Keratinocyte (primary cell): ENCODE results near the gene RELB. TPM values are rescaled to one million over a fixed set of nuclear protein-coding genes. Genes with fewer than 3 reads are reported as not detected.

Experiments
- DNase-seq: peaks from one replicate; pipeline ENCODE4 v3.0.0-alpha.2; 2011; ENCODE audit warnings: low read depth, missing footprints, low spot score
- FAIRE-seq: peaks from 2 replicates; lab custom pipeline; 2011; peaks lifted over from hg19 to GRCh38; lab: Jason Lieb, UNC
- H2AFZ ChIP-seq: 2 replicates; pipeline ENCODE4 v1.6.0; 2012; ENCODE audit warnings: low read length, control low read depth, inconsistent platforms; ENCODE audit not compliant: control insufficient read depth
- H3K27ac ChIP-seq: 2 replicates; pipeline ENCODE4 v1.5.1; 2011; ENCODE audit warnings: low read length; ENCODE audit not compliant: control insufficient read depth, insufficient read depth
- H3K27me3 ChIP-seq: 3 replicates; pipeline ENCODE4 v1.6.0; 2011; ENCODE audit warnings: low read length; ENCODE audit not compliant: control insufficient read depth, insufficient read depth; ENCODE audit errors: extremely low read depth
- H3K36me3 ChIP-seq, 2 experiments: 2 replicates in 1 of 2; 3 replicates in 1 of 2; pipeline ENCODE4 v1.5.1; 2011; ENCODE audit warnings: low read length in 2 of 2, mild to moderate bottlenecking in 1 of 2; ENCODE audit not compliant: control insufficient read depth in 2 of 2, insufficient read depth in 2 of 2; ENCODE audit errors: extremely low read depth in 1 of 2
- H3K4me1 ChIP-seq: 3 replicates; pipeline ENCODE4 v1.5.1; 2011; ENCODE audit warnings: low read length; ENCODE audit not compliant: control insufficient read depth, insufficient read depth; ENCODE audit errors: extremely low read depth
- H3K4me2 ChIP-seq: 3 replicates; pipeline ENCODE4 v1.6.0; 2011; ENCODE audit warnings: low read depth, low read length; ENCODE audit not compliant: control insufficient read depth, insufficient read depth; ENCODE audit errors: extremely low read depth
- H3K4me3 ChIP-seq, 3 experiments: fragments of 200-600 bp in 1 of 3; sonication (generic) in 1 of 3; 2 replicates in 2 of 3; 3 replicates in 1 of 3; pipeline ENCODE4 v1.5.1; 2011 to 2016; ENCODE audit warnings: low read length in 3 of 3, mild to moderate bottlenecking in 3 of 3, control low read depth in 2 of 3, inconsistent platforms in 1 of 3, low read depth in 1 of 3, mixed read lengths in 1 of 3, mixed run types in 1 of 3, moderate library complexity in 1 of 3; ENCODE audit not compliant: control insufficient read depth in 2 of 3, insufficient read depth in 2 of 3; ENCODE audit errors: extremely low read depth in 1 of 3
- H3K79me2 ChIP-seq: 2 replicates; pipeline ENCODE4 v1.6.0; 2012; ENCODE audit warnings: low read length; ENCODE audit not compliant: control insufficient read depth, insufficient read depth
- H3K9ac ChIP-seq: 3 replicates; pipeline ENCODE4 v1.6.0; 2011; ENCODE audit warnings: low read length; ENCODE audit not compliant: control insufficient read depth, insufficient read depth; ENCODE audit errors: extremely low read depth
- H3K9me1 ChIP-seq: 3 replicates; pipeline ENCODE4 v1.6.0; 2011; ENCODE audit warnings: low read length; ENCODE audit not compliant: control insufficient read depth, insufficient read depth; ENCODE audit errors: extremely low read depth
- H3K9me3 ChIP-seq: 2 replicates; pipeline ENCODE4 v1.5.1; 2012; ENCODE audit warnings: low read depth, low read length; ENCODE audit not compliant: control insufficient read depth
- H4K20me1 ChIP-seq: 3 replicates; pipeline ENCODE4 v1.6.0; 2011; ENCODE audit warnings: low read length; ENCODE audit not compliant: control insufficient read depth, insufficient read depth; ENCODE audit errors: extremely low read depth
- CTCF ChIP-seq, 3 experiments: IDR thresholded peaks in 1 of 3; conservative IDR thresholded peaks in 1 of 3; optimal IDR thresholded peaks in 1 of 3; 2 replicates in 2 of 3; 3 replicates in 1 of 3; pipeline versions ENCODE3 to v1.5.1; 2011; ENCODE audit warnings: low read length in 3 of 3, mild to moderate bottlenecking in 3 of 3, moderate library complexity in 2 of 3, control low read depth in 1 of 3, inconsistent platforms in 1 of 3; ENCODE audit not compliant: insufficient read depth in 2 of 3; ENCODE audit errors: extremely low read depth in 1 of 3
- EZH2 ChIP-seq: IDR thresholded peaks from one replicate; pipeline ENCODE4 v1.6.1; 2012; ENCODE audit warnings: inconsistent platforms, mild to moderate bottlenecking, low read length, moderate library complexity
- dilution Hi-C: fragments of 300-500 bp; cut with MboI; formaldehyde crosslinking; loops from one replicate; pipeline ENCODE4 v1.7.0; 2020; ENCODE audit warnings: low sequenced_read_pairs; ENCODE audit not compliant: extremely low pct_ligation_motif_present
- polyA plus RNA-seq, 5 experiments: library from polyadenylated mRNA; depleted of rRNA in 3 of 5; stranded (reverse) in 3 of 5; stranded (forward) in 1 of 5; unstranded in 1 of 5; fragments of >200 nt; gene quantifications; 1 replicate in 1 of 5; 2 replicates in 3 of 5; 3 replicates in 1 of 5; pipeline versions ENCODE4 v1.2.1 to v1.2.3, GENCODE V29; 2011 to 2012; ENCODE audit warnings: missing spikeins in 2 of 5, low read depth in 1 of 5, low replicate concordance in 1 of 5

Gene RELB
- polyA plus RNA-seq, 1 donor (not counting 4 experiments of a cell fraction or from before 2014, with no cell fraction given): 3.6 TPM

GRCh38 chr19:45056831-45057230, 55.6 kb downstream of the RELB start:
- TF ChIP-seq EZH2 (no peak), CTCF (optimal IDR thresholded peaks at IDR 0.05 in 1 of 3, IDR thresholded peaks at IDR 0.05 in 1 of 3, conservative IDR thresholded peaks at IDR 0.05 in 1 of 3; ENCODE audit: extremely low read depth in 1 of 3, insufficient read depth in 2 of 3, low read length in 3 of 3) (no peak)
- Histone ChIP-seq H3K9me3 (no peaks in the 10 kb centered on the region), H2AFZ (no peak overlapping the region), H3K9me1 (peaks cover 3% of the 10 kb centered on the region), H3K4me3 (no peak overlapping the region), H3K4me1 (peaks cover 8% of the 10 kb centered on the region), H3K27me3 (no peaks in the 10 kb centered on the region), H3K9ac (no peak overlapping the region), H3K4me2 (no peak overlapping the region), H3K79me2 (peaks cover 9% of the 10 kb centered on the region), H4K20me1 (peaks cover 11% of the 10 kb centered on the region), H3K36me3 (peaks cover 43 to 54% of the 10 kb centered on the region in 2 experiments), H3K27ac (no peak overlapping the region)
- no peak for FAIRE-seq
- DNase-seq: no peak
- dilution Hi-C loops: no loop called here

GRCh38 chr19:45057444-45057843, 56.2 kb downstream of the RELB start:
- no peak overlapping the region for H3K27ac ChIP-seq
- no peaks in the 10 kb centered on the region for H3K9me3 ChIP-seq
- H3K4me3 ChIP-seq: no peak overlapping the region
- H3K9ac ChIP-seq: no peak overlapping the region
- DNase-seq (no peak), FAIRE-seq (no peak)
- H2AFZ ChIP-seq: no peak overlapping the region
- no peaks in the 10 kb centered on the region for H3K27me3 ChIP-seq
- peaks cover 44 to 50% of the 10 kb centered on the region in 2 experiments for H3K36me3 ChIP-seq
- peaks cover 3% of the 10 kb centered on the region for H3K4me1 ChIP-seq
- no peak overlapping the region for H3K4me2 ChIP-seq
- H3K9me1 ChIP-seq: no peaks in the 10 kb centered on the region
- H4K20me1 ChIP-seq: peaks cover 11% of the 10 kb centered on the region
- no peak for TF ChIP-seq EZH2
- TF ChIP-seq CTCF (optimal IDR thresholded peaks at IDR 0.05 in 1 of 3, IDR thresholded peaks at IDR 0.05 in 1 of 3, conservative IDR thresholded peaks at IDR 0.05 in 1 of 3; ENCODE audit: extremely low read depth in 1 of 3, insufficient read depth in 2 of 3, low read length in 3 of 3): no peak
- H3K79me2 ChIP-seq: peaks cover 3% of the 10 kb centered on the region
- dilution Hi-C loops: no loop called here
